Effector memory CD4-positive, alpha-beta T cell (primary cell): Measurements from ENCODE around the gene LRCH4.

ENCODE experiments used
- DNase-seq, 3 donors: peaks; one replicate each; pipeline ENCODE4 v3.0.0-alpha.2; 2020
- H3K27ac ChIP-seq: 2 replicates; pipeline ENCODE4 v1.7.0; 2013; ENCODE audit warnings: mild to moderate bottlenecking, low read length, moderate library complexity; ENCODE audit not compliant: insufficient read depth, poor library complexity, severe bottlenecking
- H3K27me3 ChIP-seq: replicated peaks from 2 replicates; pipeline ENCODE4 v1.7.0; 2013; ENCODE audit warnings: mild to moderate bottlenecking, low read length; ENCODE audit not compliant: insufficient read depth, control insufficient read depth, poor library complexity, severe bottlenecking
- H3K36me3 ChIP-seq: 2 replicates; pipeline ENCODE4 v1.7.0; 2013; ENCODE audit warnings: mild to moderate bottlenecking, low read length, moderate library complexity; ENCODE audit not compliant: control insufficient read depth, insufficient read depth
- H3K4me1 ChIP-seq: 2 replicates; pipeline ENCODE4 v1.7.0; 2013; ENCODE audit warnings: low read length, mild to moderate bottlenecking; ENCODE audit not compliant: control insufficient read depth, insufficient read depth, poor library complexity, severe bottlenecking
- H3K4me3 ChIP-seq: 2 replicates; pipeline ENCODE4 v1.7.0; 2013; ENCODE audit warnings: low read length, low read depth, mild to moderate bottlenecking; ENCODE audit not compliant: insufficient read depth, poor library complexity, severe bottlenecking
- H3K9me3 ChIP-seq: 2 replicates; pipeline ENCODE4 v1.7.0; 2013; ENCODE audit warnings: mild to moderate bottlenecking, low read length, moderate library complexity; ENCODE audit not compliant: control insufficient read depth

LRCH4 gene

GRCh38 chr7:100590077-100590737 lies 4.3 kb upstream of the LRCH4 start:
- no peak overlapping the region for H3K4me3 ChIP-seq
- no peak for DNase-seq
- H3K4me1 ChIP-seq, result peaks cover 10% of the 10 kb centered on the region
- no peaks in the 10 kb centered on the region for H3K36me3 ChIP-seq
- H3K27me3 ChIP-seq, result no peaks in the 10 kb centered on the region
- no peaks in the 10 kb centered on the region for H3K9me3 ChIP-seq
- no peak overlapping the region for H3K27ac ChIP-seq

DNA sequence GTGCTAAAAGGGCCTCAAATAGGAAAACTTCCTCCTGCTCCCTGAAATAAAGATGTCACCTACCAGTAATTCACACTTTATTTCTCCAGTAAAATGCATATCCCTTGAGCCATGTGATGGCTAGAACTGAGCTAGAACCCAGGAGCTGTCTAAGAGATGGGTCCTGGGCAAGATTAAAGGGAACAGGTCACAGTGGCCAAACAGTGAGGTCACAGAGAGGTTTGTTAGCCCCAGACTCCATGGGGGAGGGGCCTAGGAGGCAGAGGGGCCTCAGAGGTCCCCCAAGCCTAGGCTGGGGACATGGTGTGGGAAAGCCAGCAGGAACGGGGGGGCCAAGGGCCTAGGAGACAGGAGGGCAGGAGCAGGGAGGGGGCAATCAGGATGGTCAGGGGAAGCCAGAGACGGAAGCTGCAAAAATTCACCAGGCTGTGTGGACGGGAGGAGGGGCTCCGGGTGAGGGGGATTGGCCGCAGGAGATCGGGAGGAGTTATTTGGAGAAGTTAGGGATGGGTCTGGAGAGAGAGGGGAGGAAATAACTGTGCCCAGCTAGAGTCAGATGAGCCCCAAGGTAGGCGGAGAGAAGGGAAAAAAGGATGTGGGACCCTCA lies 3.5 kb upstream of the LRCH4 start:
- Histone ChIP-seq H3K27me3 (no peaks in the 10 kb centered on the region), H3K4me1 (peaks cover 18% of the 10 kb centered on the region), H3K9me3 (no peaks in the 10 kb centered on the region), H3K27ac (no peak overlapping the region), H3K4me3 (no peak overlapping the region), H3K36me3 (no peaks in the 10 kb centered on the region)
- no peak for DNase-seq

- Histone ChIP-seq H3K27ac (no peak overlapping the region), H3K27me3 (no peaks in the 10 kb centered on the region), H3K9me3 (no peaks in the 10 kb centered on the region), H3K36me3 (no peaks in the 10 kb centered on the region), H3K4me1 (peaks cover 26% of the 10 kb centered on the region), H3K4me3 (no peak overlapping the region)
- no peak for DNase-seq
Measured at GRCh38 chr7:100588438-100588837, 2.5 kb upstream of the LRCH4 start.

DNA sequence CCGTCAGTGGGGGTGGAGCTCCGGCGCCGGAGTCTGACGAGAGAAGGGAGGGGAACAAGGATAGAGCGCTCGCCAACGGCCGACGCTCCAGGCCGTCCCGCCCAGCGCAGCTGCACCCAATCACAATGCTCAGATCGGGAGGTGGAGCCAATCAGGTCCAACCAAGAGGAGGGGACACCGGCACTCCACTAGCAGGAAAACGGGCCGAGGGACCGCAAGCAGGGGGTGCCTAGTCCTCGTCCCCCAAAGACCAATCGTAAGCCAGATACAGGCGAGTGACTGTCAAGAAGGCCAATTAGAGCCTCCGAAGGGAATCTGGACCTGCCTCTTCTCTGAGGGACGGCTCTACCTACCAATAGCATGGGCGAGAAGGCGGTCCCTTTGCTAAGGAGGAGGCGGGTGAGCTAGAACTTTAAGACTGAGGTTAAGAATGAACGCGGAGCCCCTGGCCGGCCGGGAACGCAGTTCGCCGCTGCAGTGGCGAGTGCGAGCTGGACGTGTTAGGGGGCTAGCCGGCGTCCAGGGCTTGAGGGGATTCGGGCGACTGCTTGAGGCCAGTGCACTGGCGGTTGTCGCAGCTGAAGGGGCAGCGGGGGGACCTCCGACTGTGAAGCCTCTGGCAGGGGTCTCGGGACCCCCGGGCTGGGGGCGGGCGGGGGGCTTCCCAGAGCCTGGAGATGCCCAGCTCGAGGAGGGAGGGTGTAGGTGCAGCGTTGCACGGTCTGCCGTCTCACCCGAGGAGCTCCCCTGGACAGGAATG lies 517 bp upstream of the LRCH4 start, which contains the start of gene FBXO24:
Gene FBXO24, plus strand, starts transcription at position 63 of the 760 bp plus-strand sequence. Its CDS starts 298 bp downstream, at position 361.
- Histone ChIP-seq H3K4me1 (peaks cover 46% of the 10 kb centered on the region), H3K27me3 (no peaks in the 10 kb centered on the region), H3K4me3 (peak within 1 kb of the TSS; percentile 95), H3K36me3 (peaks cover 8% of the 10 kb centered on the region), H3K27ac (peak within 1 kb of the TSS; percentile 95), H3K9me3 (no peaks in the 10 kb centered on the region)
- DNase-seq, result peak; percentile 99 to 100 (median 99)

- no peaks in the 10 kb centered on the region for H3K27me3 ChIP-seq
Measured at GRCh38 chr7:100584683-100585510, 1.0 kb downstream of the LRCH4 start.

DNA sequence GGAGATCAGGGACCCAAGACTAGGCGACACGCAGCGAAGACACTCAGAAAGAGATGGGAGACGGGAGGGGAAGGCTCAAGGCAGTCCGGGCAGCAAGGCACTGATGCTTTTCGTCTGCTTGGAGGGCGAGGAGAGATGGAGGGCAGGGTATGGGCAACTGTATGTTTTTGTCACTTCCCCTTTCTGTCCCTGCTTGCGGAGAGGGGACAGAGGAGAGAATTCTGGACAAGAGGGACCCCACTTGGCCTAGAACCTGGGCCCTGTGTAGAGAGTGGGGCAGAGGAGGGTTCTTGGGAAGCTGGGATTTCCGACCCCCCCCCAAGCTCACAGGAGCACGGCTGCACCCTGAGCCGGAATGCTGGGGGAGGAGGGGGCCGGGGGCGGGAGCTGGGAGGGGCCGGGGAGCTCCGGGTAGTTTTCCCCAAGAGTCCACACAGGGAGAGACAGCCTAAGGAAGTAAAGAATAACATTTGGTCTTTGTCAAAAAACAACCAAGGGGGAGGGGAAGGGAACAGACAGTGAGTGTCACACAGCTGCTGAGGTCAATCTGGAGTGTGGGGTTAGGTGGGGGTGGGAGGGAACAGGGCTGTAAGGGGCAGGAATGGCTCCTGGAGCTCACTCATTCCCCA lies 1.8 kb downstream of the LRCH4 start:
- Histone ChIP-seq H3K4me1 (peaks cover 46% of the 10 kb centered on the region), H3K4me3 (peak overlapping the region; percentile 95), H3K27me3 (no peaks in the 10 kb centered on the region), H3K27ac (peak overlapping the region; percentile 95), H3K9me3 (no peaks in the 10 kb centered on the region), H3K36me3 (peaks cover 27% of the 10 kb centered on the region)
- DNase-seq, result no peak

More at GRCh38 chr7:100584683-100585510, 1.0 kb downstream of the LRCH4 start:
- Histone ChIP-seq H3K9me3 (no peaks in the 10 kb centered on the region), H3K4me3 (peak overlapping the region; percentile 95), H3K36me3 (peaks cover 23% of the 10 kb centered on the region), H3K4me1 (peaks cover 46% of the 10 kb centered on the region), H3K27ac (peak overlapping the region; percentile 95)
- DNase-seq, result no peak

DNA sequence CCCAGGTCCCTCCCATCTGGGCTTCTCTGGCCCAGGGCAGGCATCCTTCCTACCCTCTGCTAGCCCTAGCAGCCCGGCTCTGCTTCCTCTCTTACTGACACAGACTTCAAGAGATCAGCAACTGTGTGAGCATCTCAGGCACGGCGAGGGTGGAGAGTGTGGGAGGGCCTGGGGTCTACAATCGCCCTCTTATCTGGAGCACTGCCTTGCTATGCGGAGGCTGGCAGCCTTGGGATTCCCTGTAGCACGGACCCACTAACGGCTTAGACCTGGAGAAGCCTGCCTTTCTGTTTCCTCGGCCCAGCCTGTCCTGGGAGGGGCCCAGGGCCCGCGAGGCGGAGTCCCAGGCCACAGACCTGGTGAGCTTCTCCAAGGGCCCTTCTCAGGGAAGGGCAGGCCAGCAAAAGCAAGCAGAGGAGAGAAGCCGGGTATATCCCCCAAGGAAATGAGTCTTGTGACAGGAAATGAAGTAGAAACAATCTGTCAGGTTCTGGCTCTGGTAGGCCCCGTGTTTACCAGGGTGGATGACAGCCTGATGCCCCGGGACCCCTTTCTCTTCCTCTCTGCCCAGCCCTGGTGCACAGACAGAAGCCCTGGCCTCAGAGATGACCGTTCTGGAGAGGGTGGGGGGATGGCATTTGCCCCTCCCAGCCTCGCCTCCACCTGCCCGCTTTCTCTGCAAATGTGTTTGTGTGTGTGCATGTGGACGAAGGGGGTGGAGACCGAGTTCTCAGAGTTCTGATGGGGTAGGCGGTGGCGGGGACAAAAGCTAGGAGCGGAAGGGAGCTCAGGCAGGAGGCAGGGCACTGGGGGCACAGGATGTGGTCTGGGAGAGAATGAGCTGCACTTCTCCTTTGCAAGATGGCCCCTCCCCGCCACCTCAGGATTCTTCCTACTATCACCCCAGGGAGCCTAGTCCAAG lies 2.5 kb downstream of the LRCH4 start:
- peaks cover 34% of the 10 kb centered on the region for H3K36me3 ChIP-seq
- peak overlapping the region; percentile 95 for H3K4me3 ChIP-seq
- no peaks in the 10 kb centered on the region for H3K27me3 ChIP-seq
- peaks cover 46% of the 10 kb centered on the region for H3K4me1 ChIP-seq
- peak overlapping the region; percentile 80 for H3K27ac ChIP-seq
- H3K9me3 ChIP-seq, result no peaks in the 10 kb centered on the region
- DNase-seq, result peak; percentile 32 to 52 (median 42)

- Histone ChIP-seq H3K9me3 (no peaks in the 10 kb centered on the region), H3K4me3 (peak overlapping the region; percentile 95), H3K27me3 (no peaks in the 10 kb centered on the region), H3K27ac (peak overlapping the region; percentile 80), H3K4me1 (peaks cover 46% of the 10 kb centered on the region), H3K36me3 (peaks cover 42% of the 10 kb centered on the region)
- DNase-seq, result no peak
Measured at GRCh38 chr7:100582650-100583049, 3.3 kb downstream of the LRCH4 start.
